K562 (cell line): ENCODE measurements around the gene SLC12A4. TPM values are rescaled to one million over a fixed set of nuclear protein-coding genes. Genes with fewer than 3 reads are reported as not detected.
A peak's percentile ranks its signal among the peaks of the same experiment; 100 is the strongest.

Experiments used
- ATAC-seq: fragments of 200-7000 bp; cut with Tn5 transposase; 3 replicates; pipeline ENCODE4 v1.9.1; 2020; ENCODE audit warnings: moderate library complexity
- BruUV-seq: library from RNA; stranded (reverse); fragments of 400-500 nt; replicated peaks from 2 replicates; lab custom pipeline; 2021; lab: Mats Ljungman, UMichigan
- CTCF ChIA-PET: fragments of 300-600 bp; formaldehyde crosslinking; extraction: SDS; loops from one replicate; lab custom pipeline; 2021; ENCODE audit warnings: low intra/inter-chr PET ratio; lab: Yijun Ruan, JAX
- POLR2A ChIA-PET: fragments of 300-600, 350-650 bp; sonication (Branson Sonifier 250); formaldehyde crosslinking; extraction: SDS; loops from one replicate; lab custom pipeline; 2021; ENCODE audit warnings: antibody characterized with exemption, inconsistent platforms; lab: Yijun Ruan, JAX
- DNase-seq, 4 experiments: peaks; one replicate each; pipeline versions ENCODE4 v3.0.0 to v3.0.0-alpha.2; 2011 to 2018; ENCODE audit warnings: low spot score in 3 of 4, mixed read lengths in 3 of 4; ENCODE audit errors: extremely low read depth in 1 of 4
- FAIRE-seq: peaks from 2 replicates; lab custom pipeline; 2011; peaks lifted over from hg19 to GRCh38; lab: Jason Lieb, UNC
- H2AFZ ChIP-seq: 2 replicates; pipeline ENCODE4 v1.6.0; 2011; ENCODE audit warnings: low read depth, low read length, control low read depth, inconsistent platforms
- H3K27ac ChIP-seq: fragments of 200-600 bp; 3 replicates; pipeline ENCODE4 v1.8.0; 2011; ENCODE audit warnings: low read depth, mild to moderate bottlenecking, control low read depth, inconsistent platforms, low read length, moderate library complexity, mixed read lengths; ENCODE audit errors: extremely low read depth
- H3K27me3 ChIP-seq, 2 experiments: fragments of 300-600 bp in 1 of 2; 2 replicates in 1 of 2; 3 replicates in 1 of 2; pipeline versions ENCODE4 v1.6.0 to v1.8.0; 2011; ENCODE audit warnings: inconsistent platforms in 2 of 2, low read length in 2 of 2, mild to moderate bottlenecking in 1 of 2, mixed read lengths in 1 of 2, moderate library complexity in 1 of 2; ENCODE audit not compliant: control insufficient read depth in 2 of 2, insufficient read depth in 2 of 2
- H3K36me3 ChIP-seq: fragments of 300-600 bp; 3 replicates; pipeline ENCODE4 v1.8.0; 2011; ENCODE audit warnings: mild to moderate bottlenecking, low read length, inconsistent platforms; ENCODE audit not compliant: control insufficient read depth, insufficient read depth
- H3K4me1 ChIP-seq, 2 experiments: fragments of 200-600 bp in 1 of 2; replicated peaks in 1 of 2; 2 replicates in 1 of 2; 3 replicates in 1 of 2; pipeline versions ENCODE4 v1.5.1 to v1.8.0; 2011; ENCODE audit warnings: inconsistent platforms in 2 of 2, low read length in 2 of 2, mild to moderate bottlenecking in 1 of 2, mixed read lengths in 1 of 2, moderate library complexity in 1 of 2; ENCODE audit not compliant: control insufficient read depth in 2 of 2, insufficient read depth in 2 of 2
- H3K4me2 ChIP-seq: 2 replicates; pipeline ENCODE4 v1.6.1; 2011; ENCODE audit warnings: low read length, control low read depth, inconsistent platforms, mixed read lengths; ENCODE audit not compliant: insufficient read depth
- H3K4me3 ChIP-seq: fragments of 200-600 bp; sonication (generic), shearing (Covaris generic); 2 replicates; pipeline ENCODE4 v1.5.1; 2016; ENCODE audit warnings: control low read depth, inconsistent platforms
- H3K79me2 ChIP-seq: fragments of 200-600 bp; 3 replicates; pipeline ENCODE4 v1.8.0; 2011; ENCODE audit warnings: low read length, inconsistent platforms; ENCODE audit not compliant: control insufficient read depth, insufficient read depth
- H3K9ac ChIP-seq, 2 experiments: 2 replicates each; pipeline versions ENCODE4 v1.6.0 to v1.6.1; 2011; ENCODE audit warnings: low read depth in 2 of 2, low read length in 2 of 2, control low read depth in 1 of 2, inconsistent platforms in 1 of 2, mild to moderate bottlenecking in 1 of 2, mixed read lengths in 1 of 2; ENCODE audit not compliant: insufficient read depth in 1 of 2
- H3K9me1 ChIP-seq: one replicate; pipeline ENCODE4 v1.6.0; 2011; ENCODE audit warnings: inconsistent platforms, mild to moderate bottlenecking, low read length, moderate library complexity; ENCODE audit not compliant: control insufficient read depth, insufficient read depth
- H3K9me3 ChIP-seq: replicated peaks from 2 replicates; pipeline ENCODE4 v1.5.1; 2011; ENCODE audit warnings: low read depth, low read length, inconsistent platforms; ENCODE audit not compliant: control insufficient read depth, insufficient read depth
- H4K20me1 ChIP-seq: replicated peaks from 2 replicates; pipeline ENCODE4 v1.6.1; 2011; ENCODE audit warnings: low read length, inconsistent platforms, mixed read lengths; ENCODE audit not compliant: control insufficient read depth, insufficient read depth
- FOXA1 ChIP-seq: fragments of 450-650 bp; IDR thresholded peaks from 2 replicates; pipeline ENCODE4 v1.6.1; 2016; ENCODE audit warnings: mild to moderate bottlenecking, borderline replicate concordance
- JUN ChIP-seq, 2 experiments: sonication (generic) in 1 of 2; formaldehyde crosslinking in 1 of 2; IDR thresholded peaks; 2 replicates each; pipeline versions ENCODE4 v1.6.1 to v1.8.0; 2012 to 2022; ENCODE audit warnings: borderline replicate concordance in 2 of 2, mild to moderate bottlenecking in 2 of 2, improper control_type of control experiment in 1 of 2, low read depth in 1 of 2, low read length in 1 of 2, missing genetic modification reagents in 1 of 2
- MAFK ChIP-seq: IDR thresholded peaks from 2 replicates; pipeline ENCODE4 v1.6.1; 2011; ENCODE audit warnings: low read length, improper control_type of control experiment
- MAZ ChIP-seq, 2 experiments: fragments of 450-650 bp in 1 of 2; sonication (generic) in 1 of 2; formaldehyde crosslinking; IDR thresholded peaks in 1 of 2; conservative IDR thresholded peaks in 1 of 2; 2 replicates each; pipeline versions ENCODE4 v1.4.0 to v1.5.0; 2020; ENCODE audit warnings: mild to moderate bottlenecking in 1 of 2, missing genetic modification reagents in 1 of 2
- RAD21 ChIP-seq, 2 experiments: fragments of 250-450 bp in 1 of 2; fragments of 450-650 bp in 1 of 2; sonication (Bioruptor Pico) in 1 of 2; formaldehyde crosslinking in 1 of 2; IDR thresholded peaks in 1 of 2; conservative IDR thresholded peaks in 1 of 2; 2 replicates each; pipeline versions ENCODE4 v1.4.0 to v1.8.0; 2020 to 2022; ENCODE audit warnings: mild to moderate bottlenecking in 2 of 2, moderate library complexity in 1 of 2
- SLC30A9 ChIP-seq: fragments of 250-450 bp; sonication (Bioruptor Pico); IDR thresholded peaks from 2 replicates; pipeline ENCODE4 v1.8.0; 2022; ENCODE audit warnings: mild to moderate bottlenecking, moderate library complexity
- SMC3 ChIP-seq: conservative IDR thresholded peaks from 2 replicates; pipeline ENCODE4 v1.6.1; 2011; ENCODE audit warnings: low read depth, low read length, improper control_type of control experiment; ENCODE audit not compliant: insufficient read depth
- TRIM28 ChIP-seq: fragments of 450-650 bp; IDR thresholded peaks from 2 replicates; pipeline ENCODE4 v1.6.1; 2017
- XRCC5 ChIP-seq: fragments of 200-400 bp; formaldehyde crosslinking; IDR thresholded peaks from 2 replicates; pipeline ENCODE4 v1.6.1; 2017; ENCODE audit warnings: low read depth, mild to moderate bottlenecking, low read length
- YY1 ChIP-seq, 3 experiments: IDR thresholded peaks; 2 replicates each; pipeline ENCODE4 v1.6.1; 2011; ENCODE audit warnings: low read length in 2 of 3, mild to moderate bottlenecking in 2 of 3, moderate library complexity in 2 of 3, borderline replicate concordance in 1 of 3, control low read depth in 1 of 3, low read depth in 1 of 3; ENCODE audit not compliant: insufficient read depth in 3 of 3, insufficient replicate concordance in 2 of 3, control insufficient read depth in 1 of 3, insufficient read length in 1 of 3; ENCODE audit errors: extremely low read depth in 1 of 3
- ZBED1 ChIP-seq: IDR thresholded peaks from 2 replicates; pipeline ENCODE4 v1.6.1; 2014
- ZFP36 ChIP-seq: fragments of 150-350 bp; IDR thresholded peaks from 2 replicates; pipeline ENCODE4 v1.6.1; 2018; ENCODE audit warnings: low read length, low read depth; ENCODE audit not compliant: partially characterized antibody
- ZNF140 ChIP-seq: fragments of 250-450 bp; sonication (Bioruptor Pico); IDR thresholded peaks from 2 replicates; pipeline ENCODE4 v1.8.0; 2021; ENCODE audit warnings: moderate library complexity, mild to moderate bottlenecking, inconsistent platforms
- ZSCAN32 ChIP-seq: fragments of 450-650 bp; formaldehyde crosslinking; IDR thresholded peaks from 2 replicates; pipeline ENCODE4 v1.4.0; 2020; ENCODE audit warnings: mild to moderate bottlenecking, moderate library complexity
- WGBS: fragments of 100-300 bp; shearing (Covaris generic); methylation state at CpG from one replicate; pipeline ENCODE4 v1.1.6; 2016; ENCODE audit warnings: low coverage, mixed read lengths; ENCODE audit not compliant: insufficient coverage; ENCODE audit errors: missing lambda C conversion rate; 5-methylcytosine and 5-hydroxymethylcytosine counted together
- in situ Hi-C: fragments of 300-500 bp; cut with MboI; formaldehyde crosslinking; loops from 4 replicates; pipeline ENCODE4 v1.15.0; 2018; ENCODE audit warnings: inconsistent platforms, mixed read lengths
- intact Hi-C: fragments of 100-400 bp; cut with micrococcal nuclease; formaldehyde crosslinking; loops from 2 replicates; pipeline ENCODE4 v1.14.2; 2022
- polyA plus RNA-seq, 8 experiments: library from polyadenylated mRNA; depleted of rRNA in 4 of 8; stranded (reverse) in 5 of 8; unstranded in 3 of 8; fragments of >200 nt; fragmentation: Nextera tagmentation in 2 of 8; fragmentation: Illumina TruSeq in 1 of 8; extraction: Ambion mirVana in 2 of 8; extraction: Trizol in 1 of 8; gene quantifications; 2 replicates each; pipeline versions ENCODE4 v1.2.1 to v1.2.3, GENCODE V29; 2011 to 2014; ENCODE audit warnings: inconsistent platforms in 1 of 8, missing spikeins in 1 of 8
- total RNA-seq, 7 experiments: library from RNA; depleted of rRNA in 6 of 7; stranded (reverse); fragments of >200 nt in 6 of 7; fragmentation: Illumina TruSeq in 2 of 7; extraction: Trizol in 2 of 7; gene quantifications; 2 replicates each; pipeline versions ENCODE4 v1.2.1 to v1.2.3, GENCODE V29; 2011 to 2021; ENCODE audit warnings: low replicate concordance in 1 of 7
- TF ChIP-seq, protein P1 (sequence below): sonication (generic); formaldehyde crosslinking; IDR thresholded peaks from 2 replicates; pipeline ENCODE4 v1.8.1; 2023; ENCODE audit warnings: mild to moderate bottlenecking, missing genetic modification reagents
- TF ChIP-seq, protein P2 (sequence below): sonication (generic); formaldehyde crosslinking; IDR thresholded peaks from 2 replicates; pipeline ENCODE4 v1.8.0; 2022; ENCODE audit warnings: mild to moderate bottlenecking, missing genetic modification reagents, borderline replicate concordance

Gene SLC12A4
- total and polyA plus RNA-seq, 9 of the 15 experiments (the other 6 are each of a cell fraction or from before 2014, with no cell fraction given): 0.75 to 43.5 (median 15.0) TPM

DNA sequence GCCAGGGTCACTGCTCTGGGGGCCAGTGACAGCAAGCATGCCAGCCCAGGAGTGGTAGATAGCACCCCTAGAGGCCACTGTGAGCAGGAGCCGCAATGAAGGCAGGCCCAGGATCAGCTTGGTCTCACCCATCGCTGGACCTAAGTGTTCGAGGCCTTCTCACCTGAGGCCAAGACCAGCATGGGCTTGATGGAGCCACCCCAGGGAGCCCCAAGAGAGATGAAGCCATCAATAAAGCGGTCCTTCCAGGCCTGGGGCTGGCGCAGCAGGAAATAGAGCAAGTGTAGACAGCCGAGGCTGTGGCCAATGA is 26.3 kb downstream of the SLC12A4 start:
- Histone ChIP-seq H3K27ac (no peak overlapping the region), H3K9ac (peak overlapping the region in 1 of 2 experiments; percentile 63; a peak in 1 of 4 replicates), H3K4me2 (no peak overlapping the region), H3K27me3 (no peaks in the 10 kb centered on the region), H3K36me3 (peaks cover 65% of the 10 kb centered on the region; the same call in 2 of the 3 replicates), H3K9me1 (no peaks in the 10 kb centered on the region), H3K4me1 (peaks cover 12 to 69% of the 10 kb centered on the region in 2 experiments), H2AFZ (no peak overlapping the region), H3K79me2 (peaks cover 4% of the 10 kb centered on the region), H4K20me1 (peaks cover 16% of the 10 kb centered on the region; the same call in 1 of the 2 replicates), H3K4me3 (no peak overlapping the region), H3K9me3 (no peaks in the 10 kb centered on the region; the same call in 1 of the 2 replicates)
- ChIA-PET CTCF (interaction anchor here (1.4 kb wide), 1 partner anchor 126 kb away, joined by 6 read pairs; no protein-coding TSS in a partner anchor), POLR2A (interaction anchor here (0.6 to 1.2 kb wide), 6 partner anchors 8 to 286 kb away, joined by 3 to 8 read pairs (median 3); partner anchors contain the start of gene CTRL)
- DNase-seq: peak; percentile 50 to 71 (median 68)
- in situ Hi-C loops: no loop called here
- no TSS peak for BruUV-seq
- intact Hi-C loops: no loop called here
- FAIRE-seq: peak; percentile 93
- ATAC-seq: peak; percentile 88
- WGBS: 71% methylated on average over 6 of the region's 6 CpGs
- TF ChIP-seq, protein P1, sequence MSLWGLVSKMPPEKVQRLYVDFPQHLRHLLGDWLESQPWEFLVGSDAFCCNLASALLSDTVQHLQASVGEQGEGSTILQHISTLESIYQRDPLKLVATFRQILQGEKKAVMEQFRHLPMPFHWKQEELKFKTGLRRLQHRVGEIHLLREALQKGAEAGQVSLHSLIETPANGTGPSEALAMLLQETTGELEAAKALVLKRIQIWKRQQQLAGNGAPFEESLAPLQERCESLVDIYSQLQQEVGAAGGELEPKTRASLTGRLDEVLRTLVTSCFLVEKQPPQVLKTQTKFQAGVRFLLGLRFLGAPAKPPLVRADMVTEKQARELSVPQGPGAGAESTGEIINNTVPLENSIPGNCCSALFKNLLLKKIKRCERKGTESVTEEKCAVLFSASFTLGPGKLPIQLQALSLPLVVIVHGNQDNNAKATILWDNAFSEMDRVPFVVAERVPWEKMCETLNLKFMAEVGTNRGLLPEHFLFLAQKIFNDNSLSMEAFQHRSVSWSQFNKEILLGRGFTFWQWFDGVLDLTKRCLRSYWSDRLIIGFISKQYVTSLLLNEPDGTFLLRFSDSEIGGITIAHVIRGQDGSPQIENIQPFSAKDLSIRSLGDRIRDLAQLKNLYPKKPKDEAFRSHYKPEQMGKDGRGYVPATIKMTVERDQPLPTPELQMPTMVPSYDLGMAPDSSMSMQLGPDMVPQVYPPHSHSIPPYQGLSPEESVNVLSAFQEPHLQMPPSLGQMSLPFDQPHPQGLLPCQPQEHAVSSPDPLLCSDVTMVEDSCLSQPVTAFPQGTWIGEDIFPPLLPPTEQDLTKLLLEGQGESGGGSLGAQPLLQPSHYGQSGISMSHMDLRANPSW (CRISPR knock-in tag): no peak
- TF ChIP-seq RAD21 (CRISPR knock-in tag; conservative IDR thresholded peaks at IDR 0.05 in 1 of 2, IDR thresholded peaks at IDR 0.05 in 1 of 2) (peak; percentile 15 to 60; a peak in 3 of 4 replicates), YY1 (IDR thresholded peaks at IDR 0.05; ENCODE audit: borderline replicate concordance in 1 of 3, control insufficient read depth in 1 of 3, extremely low read depth in 1 of 3, insufficient read depth in 3 of 3, insufficient read length in 1 of 3, insufficient replicate concordance in 2 of 3, low read depth in 1 of 3, low read length in 2 of 3) (peak in 1 of 3 experiments; percentile 24), XRCC5 (peak; percentile 39; the same call in 1 of the 2 replicates), FOXA1 (no peak), MAFK (no peak), ZBED1 (no peak), SMC3 (peak; percentile 35; the same call in 1 of the 2 replicates), JUN (IDR thresholded peaks at IDR 0.05; ENCODE audit: borderline replicate concordance, low read depth, low read length) (no peak), JUN (CRISPR knock-in tag; IDR thresholded peaks at IDR 0.05; ENCODE audit: borderline replicate concordance) (no peak), TRIM28 (no peak), SLC30A9 (no peak), ZSCAN32 (CRISPR knock-in tag) (0 out of 2 replicates have a peak, but pooled peaks have one; percentile 62), MAZ (CRISPR knock-in tag; conservative IDR thresholded peaks at IDR 0.05 in 1 of 2, IDR thresholded peaks at IDR 0.05 in 1 of 2) (0 out of 4 replicates have a peak, but pooled peaks of 1 of the 2 experiments have one; percentile 22), ZNF140 (CRISPR knock-in tag) (no peak), ZFP36 (peak; percentile 19)
- TF ChIP-seq, protein P2, sequence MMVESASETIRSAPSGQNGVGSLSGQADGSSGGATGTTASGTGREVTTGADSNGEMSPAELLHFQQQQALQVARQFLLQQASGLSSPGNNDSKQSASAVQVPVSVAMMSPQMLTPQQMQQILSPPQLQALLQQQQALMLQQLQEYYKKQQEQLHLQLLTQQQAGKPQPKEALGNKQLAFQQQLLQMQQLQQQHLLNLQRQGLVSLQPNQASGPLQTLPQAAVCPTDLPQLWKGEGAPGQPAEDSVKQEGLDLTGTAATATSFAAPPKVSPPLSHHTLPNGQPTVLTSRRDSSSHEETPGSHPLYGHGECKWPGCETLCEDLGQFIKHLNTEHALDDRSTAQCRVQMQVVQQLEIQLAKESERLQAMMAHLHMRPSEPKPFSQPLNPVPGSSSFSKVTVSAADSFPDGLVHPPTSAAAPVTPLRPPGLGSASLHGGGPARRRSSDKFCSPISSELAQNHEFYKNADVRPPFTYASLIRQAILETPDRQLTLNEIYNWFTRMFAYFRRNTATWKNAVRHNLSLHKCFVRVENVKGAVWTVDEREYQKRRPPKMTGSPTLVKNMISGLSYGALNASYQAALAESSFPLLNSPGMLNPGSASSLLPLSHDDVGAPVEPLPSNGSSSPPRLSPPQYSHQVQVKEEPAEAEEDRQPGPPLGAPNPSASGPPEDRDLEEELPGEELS: no peak
